ENCODE data around the gene FRAS1.

Gene FRAS1

GRCh38 chr4:78360466-78360865 lies 303.3 kb downstream of the FRAS1 start:
- no peak for DNase-seq (ENCODE audit: low read depth, low spot score)

DNA sequence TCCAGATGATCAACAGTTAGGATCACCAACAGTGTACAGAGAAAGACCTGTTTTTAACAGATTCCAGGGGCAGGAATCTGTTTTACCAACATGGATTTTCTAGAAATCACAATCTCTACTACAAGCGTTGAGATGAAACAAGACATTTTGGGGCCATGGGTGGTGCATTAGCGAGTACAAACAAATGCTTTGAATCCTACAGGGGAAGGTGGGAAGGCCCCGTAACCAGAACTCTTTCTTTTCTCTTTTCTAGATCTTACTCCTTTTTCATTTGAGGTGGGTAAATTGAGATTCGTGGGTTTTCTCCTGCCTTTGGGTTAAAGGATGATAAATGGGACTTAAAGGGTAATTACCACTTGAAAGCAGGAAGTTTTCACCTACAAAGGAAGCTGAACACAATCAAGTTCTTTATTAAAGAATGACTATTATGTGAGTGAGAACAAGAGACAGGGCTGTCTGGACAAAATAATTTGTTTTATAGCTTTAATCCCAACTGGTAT lies 304.5 kb downstream of the FRAS1 start:
- no peak for DNase-seq (ENCODE audit: low read depth, low spot score)

DNA sequence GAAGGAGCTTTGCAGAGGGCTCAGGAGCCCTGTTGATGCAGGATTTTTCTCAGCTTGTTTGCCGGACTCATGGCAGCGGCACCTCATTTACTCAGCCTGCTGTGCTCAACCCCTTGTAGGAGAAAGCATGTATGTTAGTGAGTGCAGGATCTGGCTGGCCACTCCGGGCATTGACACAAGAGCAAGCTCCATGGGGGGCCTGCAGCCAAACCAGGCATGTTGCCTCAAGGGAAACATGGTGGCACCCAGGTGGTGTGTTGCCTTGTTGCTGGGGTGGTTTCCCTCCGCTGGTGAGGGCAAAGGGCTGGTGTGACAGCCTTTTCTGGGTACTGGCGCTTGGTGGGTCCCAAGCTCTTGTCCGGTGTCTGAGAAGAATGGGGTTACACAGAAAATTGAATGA lies 305.2 kb downstream of the FRAS1 start:
- DNase-seq (ENCODE audit: low read depth, low spot score) = no peak

- DNase-seq (ENCODE audit: low read depth, low spot score) = no peak
These were observed 306.0 kb downstream of the FRAS1 start for GRCh38 chr4:78363031-78363570.

- DNase-seq (ENCODE audit: low read depth, low spot score) = no peak
These were observed 312.6 kb downstream of the FRAS1 start for GRCh38 chr4:78369679-78370078.

- no peak for DNase-seq (ENCODE audit: low read depth, low spot score)
These were observed 313.7 kb downstream of the FRAS1 start for GRCh38 chr4:78370631-78371372.

- no peak for DNase-seq (ENCODE audit: low read depth, low spot score)
These were observed 315.3 kb downstream of the FRAS1 start for GRCh38 chr4:78372355-78372988.

DNA sequence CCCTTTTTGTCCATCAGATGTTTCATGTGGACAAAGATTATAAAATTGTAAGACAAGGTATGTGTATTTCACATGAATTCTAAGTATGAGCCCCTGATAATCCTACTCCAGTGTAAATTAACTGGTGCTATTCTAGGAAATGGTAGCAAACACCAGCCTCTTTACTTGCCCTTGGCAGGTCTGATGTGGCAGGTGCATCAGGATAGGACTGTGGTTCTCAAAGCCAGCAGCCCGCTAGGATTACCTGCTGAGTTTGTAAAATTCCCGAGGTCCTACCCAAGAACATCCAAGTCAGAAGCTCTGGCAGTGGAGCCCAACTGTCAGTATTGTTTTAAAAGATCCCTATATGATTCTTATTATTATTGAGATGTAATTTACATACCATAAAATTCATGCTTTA lies 320.4 kb downstream of the FRAS1 start:
- no peak for DNase-seq (ENCODE audit: low read depth, low spot score)

- DNase-seq (ENCODE audit: low read depth, low spot score) = no peak
These were observed 321.9 kb downstream of the FRAS1 start for GRCh38 chr4:78379040-78379439.

- DNase-seq (ENCODE audit: low read depth, low spot score) = no peak
These were observed 323.0 kb downstream of the FRAS1 start for GRCh38 chr4:78379991-78380729.

DNA sequence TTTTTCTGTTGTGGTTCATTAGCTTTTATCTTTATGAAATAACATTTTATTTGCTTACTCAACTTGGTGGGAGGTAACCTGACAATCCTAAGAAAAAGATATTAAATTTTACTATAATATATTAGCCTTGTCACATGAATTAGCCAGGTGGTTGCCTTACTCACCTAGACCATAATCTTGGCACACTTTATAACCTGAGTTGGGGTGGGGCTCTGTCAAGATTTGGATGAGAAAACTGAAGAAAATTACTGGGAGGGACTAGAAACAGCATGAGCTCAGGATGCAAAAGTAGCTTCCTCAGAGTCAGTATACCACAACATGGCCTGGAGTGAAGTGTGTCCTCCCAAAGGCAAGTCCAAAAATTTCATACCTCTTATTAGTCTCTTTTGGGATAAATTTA lies 329.6 kb downstream of the FRAS1 start:
- DNase-seq (ENCODE audit: low read depth, low spot score) = no peak

DNA sequence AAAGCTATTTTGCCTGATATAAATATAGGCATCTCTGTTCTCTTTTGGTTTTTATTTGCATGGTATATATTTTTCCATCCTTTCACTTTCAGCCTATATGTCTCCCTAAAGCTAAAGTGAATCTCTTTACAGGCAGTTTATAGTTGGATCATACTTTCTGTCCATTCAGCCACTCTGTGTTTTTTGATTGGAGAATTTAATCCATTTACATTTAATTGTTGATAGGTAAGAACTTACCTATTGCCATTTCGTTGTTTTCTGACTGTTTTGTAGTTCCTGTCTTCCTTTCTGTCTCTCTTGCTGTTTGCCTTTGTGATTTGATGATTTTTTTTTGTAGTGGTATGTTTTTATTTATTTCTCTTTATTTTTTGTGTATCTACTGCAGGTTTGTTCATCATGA lies 338.5 kb downstream of the FRAS1 start:
- DNase-seq (ENCODE audit: low read depth, low spot score) = no peak

GRCh38 chr4:78396613-78397291 lies 339.6 kb downstream of the FRAS1 start:
- no peak for DNase-seq (ENCODE audit: low read depth, low spot score)

DNA sequence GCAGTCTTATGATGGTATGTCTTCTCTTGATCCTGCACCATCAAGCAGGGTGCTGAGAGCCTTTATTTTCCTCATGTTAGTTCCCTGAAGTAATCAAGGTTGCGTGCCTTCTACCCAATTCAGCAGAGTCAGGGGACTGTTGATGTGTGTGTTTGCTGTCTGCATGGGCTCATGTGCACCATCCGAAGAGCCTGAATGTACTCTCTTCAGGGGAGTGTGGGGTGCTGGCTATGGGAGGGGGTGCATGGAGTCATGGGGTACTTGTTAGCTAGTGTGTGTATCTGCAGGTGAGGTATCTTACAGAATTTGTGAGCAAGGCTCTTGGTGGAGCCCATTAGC lies 340.1 kb downstream of the FRAS1 start:
- no peak for DNase-seq (ENCODE audit: low read depth, low spot score)

DNA sequence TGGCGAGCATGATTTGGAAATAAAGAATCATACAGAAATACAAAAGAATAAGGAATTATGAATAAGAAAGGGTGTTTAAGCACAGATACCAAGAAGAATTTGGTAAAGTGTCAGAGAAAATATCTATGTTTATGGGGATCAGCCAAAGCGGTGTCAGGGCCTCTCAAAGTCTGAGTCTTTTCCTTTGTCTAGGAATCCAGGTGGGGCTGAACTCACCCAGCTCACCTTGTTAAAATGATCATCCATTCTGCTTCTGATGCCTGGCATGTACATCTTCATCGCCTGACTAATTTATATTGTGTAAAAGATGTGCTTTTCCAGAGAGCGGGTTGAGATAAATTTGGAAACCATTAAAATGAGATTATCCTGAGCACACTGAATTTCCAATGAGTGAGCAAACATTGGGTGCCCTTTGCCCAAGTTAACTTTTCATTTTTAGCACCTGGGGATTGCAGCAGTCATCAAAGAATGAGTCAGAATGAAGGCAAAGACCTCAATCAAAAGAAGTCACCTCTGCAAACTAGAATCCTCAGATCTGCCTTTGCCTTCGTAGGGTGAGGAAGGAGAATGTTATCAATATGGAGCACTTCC lies 352.6 kb downstream of the FRAS1 start:
- no peak for DNase-seq (ENCODE audit: low read depth, low spot score)

DNA sequence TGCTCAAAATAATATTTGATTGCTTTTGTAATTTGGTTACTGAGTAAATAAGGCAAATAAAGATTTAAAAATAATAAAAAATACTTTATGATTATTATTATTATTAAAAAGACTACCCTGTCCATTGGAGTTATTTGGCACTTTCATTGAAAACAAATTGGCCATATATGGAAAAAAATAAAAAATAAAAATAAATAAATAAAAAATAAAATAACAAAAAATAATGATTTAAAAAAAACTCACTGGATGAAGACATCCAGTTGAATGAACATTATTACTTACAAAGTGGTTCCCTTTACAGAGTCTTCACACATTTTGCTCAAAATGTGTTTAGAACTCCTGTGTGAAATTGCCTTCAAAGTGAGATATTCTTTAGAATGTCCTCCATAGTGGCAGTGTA lies 353.1 kb downstream of the FRAS1 start:
- DNase-seq (ENCODE audit: low read depth, low spot score) = no peak

GRCh38 chr4:78410676-78411075 lies 353.6 kb downstream of the FRAS1 start:
- no peak for DNase-seq (ENCODE audit: low read depth, low spot score)

DNA sequence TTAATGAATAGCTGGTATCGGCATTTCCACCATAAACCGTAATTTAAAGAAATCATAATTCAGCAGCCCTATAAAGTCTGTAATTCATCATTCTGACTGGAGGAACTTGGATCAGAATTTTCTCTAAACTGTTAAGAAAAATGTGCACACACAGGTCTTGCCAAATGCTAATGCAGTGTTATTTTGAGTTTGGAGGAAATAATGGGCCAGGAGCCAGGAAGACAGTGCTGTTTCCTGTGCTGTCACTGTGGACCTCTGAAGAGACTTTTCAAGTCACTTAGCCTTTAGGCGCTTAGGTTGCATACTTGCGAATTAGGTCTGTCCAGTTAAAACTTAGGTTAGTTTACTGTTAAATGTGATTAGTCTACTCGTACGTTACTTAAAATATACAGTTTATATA lies 357.0 kb downstream of the FRAS1 start:
- DNase-seq (ENCODE audit: low read depth, low spot score) = no peak

GRCh38 chr4:78417603-78418002 lies 360.5 kb downstream of the FRAS1 start:
- DNase-seq (ENCODE audit: low read depth, low spot score) = no peak

DNA sequence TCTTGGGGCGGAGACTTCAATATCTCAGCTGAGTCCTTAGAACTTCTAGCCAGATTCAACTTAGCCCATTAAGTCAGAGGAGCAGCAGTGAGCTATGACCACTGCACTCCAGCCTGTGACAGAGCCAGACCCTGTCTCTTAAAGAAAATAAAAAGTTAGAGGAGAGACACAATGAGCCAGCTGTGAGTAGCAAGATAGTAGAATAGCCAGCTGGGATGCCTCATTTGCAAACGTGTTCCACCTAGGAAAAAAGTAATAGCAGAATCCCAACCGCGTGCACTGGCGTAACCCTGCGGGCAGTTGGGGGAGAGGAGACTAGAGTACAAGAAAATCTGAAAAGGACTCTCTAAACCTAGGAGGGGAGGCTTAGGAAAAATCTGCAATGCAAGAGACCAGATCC lies 361.3 kb downstream of the FRAS1 start:
- no peak for DNase-seq (ENCODE audit: low read depth, low spot score)

- no peak for DNase-seq (ENCODE audit: low read depth, low spot score)
These were observed 366.7 kb downstream of the FRAS1 start for GRCh38 chr4:78423790-78424189.

- no peak for DNase-seq (ENCODE audit: low read depth, low spot score)
These were observed 367.3 kb downstream of the FRAS1 start for GRCh38 chr4:78424461-78424860.

All from activated CD4-positive, CD25-positive, alpha-beta regulatory T cell treated with anti-CD3 and anti-CD28 coated beads, Interleukin-2, amount 50 U/mL, for 16 hours (primary cell).